SK-N-SH (cell line): ENCODE data around the gene PDZD2.

Experiments used
- CHD2 ChIP-seq: fragments of 150-350 bp; IDR thresholded peaks from 2 replicates; pipeline ENCODE4 v1.6.1; 2018; ENCODE audit warnings: low read length; ENCODE audit not compliant: partially characterized antibody
- EP300 ChIP-seq, 2 experiments: IDR thresholded peaks; 2 replicates each; pipeline versions ENCODE4 v1.4.0 to v1.6.1; 2012; ENCODE audit warnings: borderline replicate concordance in 1 of 2, low read depth in 1 of 2, low read length in 1 of 2
- EZH2phosphoT487 ChIP-seq: fragments of 200-600 bp; sonication (generic); IDR thresholded peaks from 2 replicates; pipeline ENCODE4 v1.6.1; 2017; ENCODE audit warnings: low read depth, mixed run types, mild to moderate bottlenecking, antibody characterized with exemption, moderate library complexity, borderline replicate concordance
- JUND ChIP-seq: IDR thresholded peaks from 2 replicates; pipeline ENCODE4 v1.4.0; 2012
- POLR2AphosphoS5 ChIP-seq: IDR thresholded peaks from 2 replicates; pipeline ENCODE4 v1.6.1; 2012; ENCODE audit warnings: low read depth, low read length
- RCOR1 ChIP-seq: fragments of 150-350 bp; IDR thresholded peaks from 2 replicates; pipeline ENCODE4 v1.6.1; 2017; ENCODE audit warnings: antibody characterized with exemption, low read length
- RXRA ChIP-seq: IDR thresholded peaks from 2 replicates; pipeline ENCODE4 v1.4.0; 2012; ENCODE audit warnings: low read depth, mild to moderate bottlenecking, borderline replicate concordance
- SMC3 ChIP-seq: IDR thresholded peaks from 2 replicates; pipeline ENCODE4 v1.6.1; 2012; ENCODE audit warnings: low read depth, low read length, improper control_type of control experiment
- YY1 ChIP-seq: IDR thresholded peaks from 2 replicates; pipeline ENCODE4 v1.4.0; 2012; ENCODE audit warnings: low read depth, mild to moderate bottlenecking
- TF ChIP-seq, protein P1 (sequence below): fragments of 200-600 bp; sonication (generic); IDR thresholded peaks from 2 replicates; pipeline ENCODE4 v1.6.1; 2017; ENCODE audit warnings: antibody characterized with exemption, mild to moderate bottlenecking, moderate library complexity
- TF ChIP-seq, protein P2 (sequence below): IDR thresholded peaks from 2 replicates; pipeline ENCODE4 v1.6.1; 2012; ENCODE audit warnings: mild to moderate bottlenecking, low read depth, low read length, moderate library complexity

DNA sequence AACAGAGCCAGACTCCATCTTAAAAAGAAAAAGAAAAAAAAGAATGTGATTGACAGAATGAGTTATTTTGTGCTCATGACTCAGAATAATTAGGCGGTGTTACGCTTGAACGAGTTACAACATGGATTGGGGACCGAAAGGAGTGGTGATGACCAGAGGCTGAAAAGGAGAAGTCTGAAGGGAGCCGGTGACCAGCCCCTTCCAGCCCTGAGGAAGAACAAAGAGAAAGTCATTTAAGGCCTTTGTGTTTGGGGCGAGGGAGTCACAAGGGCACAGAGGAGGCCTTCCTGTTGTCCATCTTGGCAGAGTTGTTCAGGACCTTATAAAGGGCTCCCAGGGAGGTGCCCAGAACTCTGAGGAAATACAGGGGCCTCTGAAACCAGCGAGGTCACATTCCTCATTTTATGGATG lies 403.6 kb downstream of the PDZD2 start:
- TF ChIP-seq, protein P1, sequence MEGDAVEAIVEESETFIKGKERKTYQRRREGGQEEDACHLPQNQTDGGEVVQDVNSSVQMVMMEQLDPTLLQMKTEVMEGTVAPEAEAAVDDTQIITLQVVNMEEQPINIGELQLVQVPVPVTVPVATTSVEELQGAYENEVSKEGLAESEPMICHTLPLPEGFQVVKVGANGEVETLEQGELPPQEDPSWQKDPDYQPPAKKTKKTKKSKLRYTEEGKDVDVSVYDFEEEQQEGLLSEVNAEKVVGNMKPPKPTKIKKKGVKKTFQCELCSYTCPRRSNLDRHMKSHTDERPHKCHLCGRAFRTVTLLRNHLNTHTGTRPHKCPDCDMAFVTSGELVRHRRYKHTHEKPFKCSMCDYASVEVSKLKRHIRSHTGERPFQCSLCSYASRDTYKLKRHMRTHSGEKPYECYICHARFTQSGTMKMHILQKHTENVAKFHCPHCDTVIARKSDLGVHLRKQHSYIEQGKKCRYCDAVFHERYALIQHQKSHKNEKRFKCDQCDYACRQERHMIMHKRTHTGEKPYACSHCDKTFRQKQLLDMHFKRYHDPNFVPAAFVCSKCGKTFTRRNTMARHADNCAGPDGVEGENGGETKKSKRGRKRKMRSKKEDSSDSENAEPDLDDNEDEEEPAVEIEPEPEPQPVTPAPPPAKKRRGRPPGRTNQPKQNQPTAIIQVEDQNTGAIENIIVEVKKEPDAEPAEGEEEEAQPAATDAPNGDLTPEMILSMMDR = no peak
- TF ChIP-seq, protein P2, sequence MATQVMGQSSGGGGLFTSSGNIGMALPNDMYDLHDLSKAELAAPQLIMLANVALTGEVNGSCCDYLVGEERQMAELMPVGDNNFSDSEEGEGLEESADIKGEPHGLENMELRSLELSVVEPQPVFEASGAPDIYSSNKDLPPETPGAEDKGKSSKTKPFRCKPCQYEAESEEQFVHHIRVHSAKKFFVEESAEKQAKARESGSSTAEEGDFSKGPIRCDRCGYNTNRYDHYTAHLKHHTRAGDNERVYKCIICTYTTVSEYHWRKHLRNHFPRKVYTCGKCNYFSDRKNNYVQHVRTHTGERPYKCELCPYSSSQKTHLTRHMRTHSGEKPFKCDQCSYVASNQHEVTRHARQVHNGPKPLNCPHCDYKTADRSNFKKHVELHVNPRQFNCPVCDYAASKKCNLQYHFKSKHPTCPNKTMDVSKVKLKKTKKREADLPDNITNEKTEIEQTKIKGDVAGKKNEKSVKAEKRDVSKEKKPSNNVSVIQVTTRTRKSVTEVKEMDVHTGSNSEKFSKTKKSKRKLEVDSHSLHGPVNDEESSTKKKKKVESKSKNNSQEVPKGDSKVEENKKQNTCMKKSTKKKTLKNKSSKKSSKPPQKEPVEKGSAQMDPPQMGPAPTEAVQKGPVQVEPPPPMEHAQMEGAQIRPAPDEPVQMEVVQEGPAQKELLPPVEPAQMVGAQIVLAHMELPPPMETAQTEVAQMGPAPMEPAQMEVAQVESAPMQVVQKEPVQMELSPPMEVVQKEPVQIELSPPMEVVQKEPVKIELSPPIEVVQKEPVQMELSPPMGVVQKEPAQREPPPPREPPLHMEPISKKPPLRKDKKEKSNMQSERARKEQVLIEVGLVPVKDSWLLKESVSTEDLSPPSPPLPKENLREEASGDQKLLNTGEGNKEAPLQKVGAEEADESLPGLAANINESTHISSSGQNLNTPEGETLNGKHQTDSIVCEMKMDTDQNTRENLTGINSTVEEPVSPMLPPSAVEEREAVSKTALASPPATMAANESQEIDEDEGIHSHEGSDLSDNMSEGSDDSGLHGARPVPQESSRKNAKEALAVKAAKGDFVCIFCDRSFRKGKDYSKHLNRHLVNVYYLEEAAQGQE = no peak
- no peak for TF ChIP-seq EP300 (IDR thresholded peaks at IDR 0.05; ENCODE audit: borderline replicate concordance in 1 of 2, low read depth in 1 of 2, low read length in 1 of 2)
- no peak for TF ChIP-seq RCOR1
- TF ChIP-seq CHD2 = no peak
- no peak for TF ChIP-seq POLR2AphosphoS5
- no peak for TF ChIP-seq EZH2phosphoT487
- no peak for TF ChIP-seq YY1
- TF ChIP-seq JUND = no peak
- no peak for TF ChIP-seq RXRA
- TF ChIP-seq SMC3 = no peak
